IMR-90 (cell line): ENCODE results near the gene GPR108. TPM values are rescaled to one million over a fixed set of nuclear protein-coding genes. Genes with fewer than 3 reads are reported as not detected.

Source experiments
- ATAC-seq: fragments of 200-7000 bp; cut with Tn5 transposase; 2 replicates; pipeline ENCODE4 v1.9.1; 2020; ENCODE audit warnings: low read depth, mild to moderate bottlenecking, moderate library complexity
- BruUV-seq: library from RNA; stranded (reverse); fragments of 400-500 nt; replicated peaks from 2 replicates; lab custom pipeline; 2021; lab: Mats Ljungman, UMichigan
- CTCF ChIA-PET: fragments of 300-600 bp; formaldehyde crosslinking; extraction: SDS; loops from one replicate; lab custom pipeline; 2021; ENCODE audit warnings: antibody characterized with exemption; lab: Yijun Ruan, JAX
- POLR2A ChIA-PET: fragments of 300-600 bp; sonication (Branson Sonifier 250); formaldehyde crosslinking; loops from one replicate; lab custom pipeline; 2022; ENCODE audit warnings: antibody characterized with exemption; ENCODE audit not compliant: unreplicated experiment; lab: Charles Lee
- DNase-seq: peaks from one replicate; pipeline ENCODE4 v3.0.0; 2013
- H2AFZ ChIP-seq: replicated peaks from 2 replicates; pipeline ENCODE3; 2013; ENCODE audit warnings: low read length, mild to moderate bottlenecking; ENCODE audit not compliant: poor library complexity
- H2AK5ac ChIP-seq: 2 replicates; pipeline ENCODE4 v1.6.1; 2013; ENCODE audit warnings: low read depth, low read length, inconsistent platforms
- H2AK9ac ChIP-seq: replicated peaks from 2 replicates; pipeline ENCODE3; 2013; ENCODE audit warnings: mild to moderate bottlenecking, low read depth, low read length, moderate library complexity; ENCODE audit not compliant: poor library complexity
- H2BK120ac ChIP-seq: 2 replicates; pipeline ENCODE4 v1.6.1; 2013; ENCODE audit warnings: low read depth, low read length, inconsistent platforms
- H2BK15ac ChIP-seq: 3 replicates; pipeline ENCODE4 v1.6.1; 2013; ENCODE audit warnings: low read depth, low read length, inconsistent platforms
- H2BK20ac ChIP-seq: 2 replicates; pipeline ENCODE4 v1.6.1; 2013; ENCODE audit warnings: low read depth, mild to moderate bottlenecking, inconsistent platforms, low read length, moderate library complexity
- H2BK5ac ChIP-seq: 2 replicates; pipeline ENCODE4 v1.6.1; 2013; ENCODE audit warnings: mild to moderate bottlenecking, low read depth, low read length, inconsistent platforms; ENCODE audit not compliant: poor library complexity, severe bottlenecking
- H3K14ac ChIP-seq: replicated peaks from 2 replicates; pipeline ENCODE4 v1.6.1; 2013; ENCODE audit warnings: low read depth, low read length, inconsistent platforms
- H3K18ac ChIP-seq: 2 replicates; pipeline ENCODE4 v1.6.1; 2013; ENCODE audit warnings: low read depth, low read length, control low read depth
- H3K23ac ChIP-seq: 2 replicates; pipeline ENCODE4 v1.6.1; 2013; ENCODE audit warnings: low read depth, low read length, inconsistent platforms
- H3K27ac ChIP-seq: 2 replicates; pipeline ENCODE4 v1.5.1; 2013; ENCODE audit warnings: mild to moderate bottlenecking, control low read depth, low read length; ENCODE audit not compliant: insufficient read depth
- H3K27me3 ChIP-seq: 2 replicates; pipeline ENCODE4 v1.6.1; 2013; ENCODE audit warnings: low read length; ENCODE audit not compliant: control insufficient read depth, insufficient read depth
- H3K36me3 ChIP-seq: 2 replicates; pipeline ENCODE4 v1.6.1; 2013; ENCODE audit warnings: low read length, mixed read lengths; ENCODE audit not compliant: control insufficient read depth, insufficient read depth
- H3K4ac ChIP-seq: 2 replicates; pipeline ENCODE4 v1.6.1; 2013; ENCODE audit warnings: low read depth, low read length, inconsistent platforms
- H3K4me1 ChIP-seq: 2 replicates; pipeline ENCODE4 v1.6.1; 2013; ENCODE audit warnings: low read length, mixed read lengths; ENCODE audit not compliant: control insufficient read depth, insufficient read depth
- H3K4me2 ChIP-seq: 2 replicates; pipeline ENCODE4 v1.6.1; 2013; ENCODE audit warnings: low read depth, mild to moderate bottlenecking, control low read depth, low read length, moderate library complexity
- H3K4me3 ChIP-seq: 2 replicates; pipeline ENCODE4 v1.5.1; 2013; ENCODE audit warnings: low read depth, mild to moderate bottlenecking, control low read depth, low read length, moderate library complexity; ENCODE audit not compliant: insufficient read depth
- H3K56ac ChIP-seq: 2 replicates; pipeline ENCODE4 v1.6.1; 2013; ENCODE audit warnings: low read length, inconsistent platforms; ENCODE audit not compliant: insufficient read depth; ENCODE audit errors: extremely low read depth
- H3K79me1 ChIP-seq, 2 experiments: 2 replicates each; pipeline ENCODE4 v1.6.1; 2013; ENCODE audit warnings: low read length in 2 of 2, inconsistent platforms in 1 of 2, low read depth in 1 of 2
- H3K9ac ChIP-seq: 2 replicates; pipeline ENCODE4 v1.6.1; 2013; ENCODE audit warnings: low read depth, low read length, control low read depth
- H3K9me1 ChIP-seq: 2 replicates; pipeline ENCODE4 v1.6.1; 2013; ENCODE audit warnings: low read length, inconsistent platforms; ENCODE audit not compliant: insufficient read depth
- H3K9me3 ChIP-seq: 2 replicates; pipeline ENCODE4 v1.6.1; 2013; ENCODE audit warnings: low read length; ENCODE audit not compliant: control insufficient read depth, insufficient read depth
- H4K20me1 ChIP-seq: 2 replicates; pipeline ENCODE4 v1.6.1; 2013; ENCODE audit warnings: low read length, inconsistent platforms; ENCODE audit not compliant: insufficient read depth
- H4K5ac ChIP-seq: 2 replicates; pipeline ENCODE4 v1.6.1; 2013; ENCODE audit warnings: mild to moderate bottlenecking, low read depth, low read length, control low read depth
- H4K8ac ChIP-seq, 2 experiments: 2 replicates each; pipeline ENCODE4 v1.6.1; 2013; ENCODE audit warnings: low read depth in 2 of 2, low read length in 2 of 2, control low read depth in 1 of 2, inconsistent platforms in 1 of 2
- H4K91ac ChIP-seq: 2 replicates; pipeline ENCODE4 v1.6.1; 2013; ENCODE audit warnings: low read depth, low read length, inconsistent platforms; ENCODE audit not compliant: insufficient read depth
- BHLHE40 ChIP-seq: fragments of 150-350 bp; IDR thresholded peaks from 2 replicates; pipeline ENCODE4 v1.6.1; 2016; ENCODE audit warnings: mild to moderate bottlenecking, low read depth, low read length
- RAD21 ChIP-seq: IDR thresholded peaks from 2 replicates; pipeline ENCODE4 v1.6.1; 2012; ENCODE audit warnings: low read length, improper control_type of control experiment
- RCOR1 ChIP-seq: IDR thresholded peaks from 2 replicates; pipeline ENCODE4 v1.6.1; 2012; ENCODE audit warnings: mild to moderate bottlenecking, low read length, improper control_type of control experiment; ENCODE audit not compliant: insufficient replicate concordance
- WGBS, 2 experiments: methylation state at CpG; one replicate each; pipeline versions ENCODE4 v1.1.5 to v1.1.7; 2013; ENCODE audit warnings: missing lambda C conversion rate in 2 of 2; ENCODE audit not compliant: insufficient read length in 1 of 2; ENCODE audit errors: extremely low coverage in 2 of 2; 5-methylcytosine and 5-hydroxymethylcytosine counted together
- dilution Hi-C: fragments of 300-500 bp; cut with HindIII; formaldehyde crosslinking; loops from one replicate; pipeline ENCODE4 v1.14.3; 2018; ENCODE audit warnings: low sequenced_read_pairs; ENCODE audit not compliant: unreplicated experiment
- in situ Hi-C: fragments of 300-500 bp; cut with MboI; formaldehyde crosslinking; loops from 3 replicates; pipeline ENCODE4 v1.14.3; 2019; ENCODE audit warnings: low sequenced_read_pairs, inconsistent platforms, mixed read lengths
- intact Hi-C: fragments of 100-400 bp; cut with micrococcal nuclease; formaldehyde crosslinking; loops from 2 replicates; pipeline ENCODE4 v1.10.0; 2022
- polyA plus RNA-seq, 3 experiments: library from polyadenylated mRNA; depleted of rRNA; stranded (reverse); fragments of >200 nt; gene quantifications; 2 replicates each; pipeline ENCODE4 v1.2.3, GENCODE V29; 2012; ENCODE audit warnings: low replicate concordance in 1 of 3
- total RNA-seq: library from RNA; depleted of rRNA; stranded (reverse); fragments of >200 nt; gene quantifications from 2 replicates; pipeline ENCODE4 v1.2.3, GENCODE V29; 2012
- TF ChIP-seq, protein P1 (sequence below): fragments of 150-350 bp; IDR thresholded peaks from 2 replicates; pipeline ENCODE4 v1.6.1; 2016; ENCODE audit warnings: low read depth, mild to moderate bottlenecking, low read length, moderate library complexity, borderline replicate concordance

GPR108 gene
- total and polyA plus RNA-seq, 2 of the 4 experiments (the other 2 are of a cell fraction) = 28.0 to 38.9 TPM

DNA sequence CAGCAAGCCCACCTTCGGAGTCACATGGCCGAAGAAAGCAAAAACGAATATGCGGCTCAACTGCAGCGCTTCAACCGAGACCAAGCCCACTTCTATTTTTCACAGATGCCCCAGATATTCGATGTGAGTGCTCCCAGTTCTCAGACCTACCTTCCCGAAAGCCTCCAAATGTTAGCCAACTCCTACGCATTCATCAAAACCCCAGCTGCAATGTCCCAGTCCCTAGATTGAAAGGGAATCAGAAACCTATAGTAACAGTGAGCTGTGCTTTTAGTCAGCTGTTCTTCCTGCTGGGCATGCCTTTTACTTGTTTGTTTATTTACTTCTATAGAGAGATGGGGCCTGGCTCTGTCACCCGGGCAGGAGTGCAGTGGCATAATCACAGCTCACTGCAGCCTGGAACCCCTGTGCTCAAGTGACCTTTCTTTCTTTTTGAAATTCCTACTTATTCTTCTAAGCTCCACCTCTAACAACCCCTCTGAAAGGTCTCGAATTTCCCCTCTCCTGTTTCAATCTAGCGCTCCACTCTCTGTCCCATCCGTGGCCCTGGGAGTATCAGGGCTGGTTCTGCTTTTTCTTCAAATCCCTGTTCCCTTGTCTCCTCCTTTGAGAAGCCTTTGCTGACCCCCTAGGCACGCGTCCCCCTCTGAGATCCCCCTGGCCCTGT is 6.5 kb upstream of the GPR108 start (continued):
- TF ChIP-seq, protein P1, sequence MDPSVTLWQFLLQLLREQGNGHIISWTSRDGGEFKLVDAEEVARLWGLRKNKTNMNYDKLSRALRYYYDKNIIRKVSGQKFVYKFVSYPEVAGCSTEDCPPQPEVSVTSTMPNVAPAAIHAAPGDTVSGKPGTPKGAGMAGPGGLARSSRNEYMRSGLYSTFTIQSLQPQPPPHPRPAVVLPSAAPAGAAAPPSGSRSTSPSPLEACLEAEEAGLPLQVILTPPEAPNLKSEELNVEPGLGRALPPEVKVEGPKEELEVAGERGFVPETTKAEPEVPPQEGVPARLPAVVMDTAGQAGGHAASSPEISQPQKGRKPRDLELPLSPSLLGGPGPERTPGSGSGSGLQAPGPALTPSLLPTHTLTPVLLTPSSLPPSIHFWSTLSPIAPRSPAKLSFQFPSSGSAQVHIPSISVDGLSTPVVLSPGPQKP = no peak
- TF ChIP-seq RAD21 = no peak

DNA sequence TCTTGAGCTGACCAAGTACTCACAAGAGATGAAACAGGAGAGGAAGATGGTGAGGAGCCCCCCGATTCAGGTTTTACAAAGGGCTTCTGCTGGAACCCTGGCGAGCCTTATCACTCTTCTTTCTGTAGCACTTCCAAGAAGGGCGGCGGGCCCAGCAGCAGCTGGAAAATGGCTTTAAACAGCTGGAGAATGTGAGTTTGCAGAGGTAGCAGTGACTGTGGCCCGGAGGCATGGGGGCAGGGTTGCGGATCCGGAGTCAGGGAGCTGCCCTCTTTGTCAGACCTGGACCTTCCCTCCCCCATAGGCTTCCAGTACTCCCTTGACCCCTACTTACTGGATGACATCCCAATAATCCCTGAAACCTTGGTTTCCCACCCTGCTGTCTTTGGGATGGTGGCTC is 5.7 kb upstream of the GPR108 start:
- intact Hi-C loops (no loop called here), in situ Hi-C loops (no loop called here)
- CTCF ChIA-PET = no interaction called here

More for the DNA sequence above, 5.7 kb upstream of the GPR108 start:
- H2AK5ac ChIP-seq = peak overlapping the region; percentile 76
- H3K9me1 ChIP-seq = peaks cover 3% of the 10 kb centered on the region; the same call in 1 of the 2 replicates
- POLR2A ChIA-PET = no interaction called here
- H2BK15ac ChIP-seq = no peak overlapping the region; the same call in 2 of the 3 replicates
- BruUV-seq = no TSS peak
- H3K14ac ChIP-seq = no peak overlapping the region; the same call in 1 of the 2 replicates
- no peak overlapping the region for H2AK9ac ChIP-seq
- peaks cover 34% of the 10 kb centered on the region for H3K36me3 ChIP-seq
- ATAC-seq (no peak), DNase-seq (no peak)
- H3K4ac ChIP-seq = peak overlapping the region; percentile 93
- H3K56ac ChIP-seq = no peak overlapping the region
- dilution Hi-C loops = no loop called here
- no peaks in the 10 kb centered on the region for H3K9me3 ChIP-seq
- 0 out of 2 replicates have a peak overlapping the region, but pooled peaks have one; percentile 18 for H2BK120ac ChIP-seq
- H4K20me1 ChIP-seq = 0 out of 2 replicates have a peak, but pooled peaks cover 4% of the 10 kb centered on the region
- H3K27ac ChIP-seq = peak overlapping the region; percentile 85; the same call in 1 of the 2 replicates
- no peak overlapping the region; the same call in 1 of the 2 replicates for H3K9ac ChIP-seq
- H4K8ac ChIP-seq = peak overlapping the region; percentile 6 to 17; a peak in 1 of 4 replicates
- H3K18ac ChIP-seq = peak overlapping the region; percentile 14; the same call in 1 of the 2 replicates
- peak overlapping the region; percentile 11 for H3K23ac ChIP-seq
- H4K91ac ChIP-seq = no peak overlapping the region; the same call in none of the 2 replicates
- no peak overlapping the region for H2BK20ac ChIP-seq
- H3K4me1 ChIP-seq = peaks cover 37% of the 10 kb centered on the region
- H3K4me2 ChIP-seq = no peak overlapping the region
- no peaks in the 10 kb centered on the region for H3K27me3 ChIP-seq
- peaks cover 17 to 58% of the 10 kb centered on the region in 2 experiments for H3K79me1 ChIP-seq
- no peak overlapping the region for H4K5ac ChIP-seq
- TF ChIP-seq BHLHE40 (no peak), RCOR1 (no peak)
- 52% methylated on average over 3 of the region's 7 CpGs; no CpG with 5 or more reads in 1 of the 2 experiments for WGBS, 2 experiments
- H3K4me3 ChIP-seq = no peak overlapping the region
- H2AFZ ChIP-seq = no peak overlapping the region
- H2BK5ac ChIP-seq = peak overlapping the region; percentile 55
